ENCODE results near the gene MTCL3. TPM values are rescaled to one million over a fixed set of nuclear protein-coding genes. Genes with fewer than 3 reads are reported as not detected.
"Not testable (repeated sequence)": the region's sequence is repeated elsewhere in the genome, so short reads cannot be mapped to it uniquely, and the experiment has no call there.

The MTCL3 gene

GRCh38 chr6:127435626-127436220 lies 83.4 kb downstream of the MTCL3 start:
- no peak for DNase-seq (ENCODE audit: low spot score)

GRCh38 chr6:127434651-127435050 lies 84.5 kb downstream of the MTCL3 start:
- DNase-seq (ENCODE audit: low spot score) = no peak

- not testable (repeated sequence) for DNase-seq (ENCODE audit: low spot score)
These were observed 90.6 kb downstream of the MTCL3 start for GRCh38 chr6:127428562-127428961.

GRCh38 chr6:127423921-127424320 lies 95.2 kb downstream of the MTCL3 start:
- DNase-seq (ENCODE audit: low spot score) = no peak

Other genes with a start within 250 kb of the MTCL3 start
- gene ECHDC1, start 175.7 kb downstream of the MTCL3 start, total RNA-seq = 70.7 TPM
- gene KIAA0408, start 59.9 kb downstream of the MTCL3 start, total RNA-seq = 2.7 TPM
- gene C6orf58, start 57.8 kb upstream of the MTCL3 start, total RNA-seq = not detected